SK-N-SH treated with all-trans-retinoic acid at 6 μM for 48 hours (cell line): Measurements from ENCODE around the gene PPY.
"Not testable (repeated sequence)": the region's sequence is repeated elsewhere in the genome, so short reads cannot be mapped to it uniquely, and the experiment has no call there.

ENCODE experiments used
- ATAC-seq: fragments of 200-7000 bp; cut with Tn5 transposase; 3 replicates; pipeline ENCODE4 v1.9.1; 2020; ENCODE audit warnings: mild to moderate bottlenecking, moderate library complexity
- ARNTL ChIP-seq: fragments of 450-650 bp; formaldehyde crosslinking; IDR thresholded peaks from 2 replicates; pipeline ENCODE4 v1.5.0; 2020; ENCODE audit warnings: low read depth, mild to moderate bottlenecking, moderate library complexity, borderline replicate concordance
- CREB5 ChIP-seq: fragments of 250-450 bp; sonication (Bioruptor Pico); IDR thresholded peaks from 2 replicates; pipeline ENCODE4 v1.5.1; 2020; ENCODE audit warnings: low read depth, mild to moderate bottlenecking, moderate library complexity
- CSDC2 ChIP-seq: fragments of 250-450 bp; sonication (Bioruptor Pico); IDR thresholded peaks from 2 replicates; pipeline ENCODE4 v1.5.0; 2020; ENCODE audit warnings: mild to moderate bottlenecking, moderate library complexity
- CSRNP3 ChIP-seq: fragments of 250-450 bp; sonication (Bioruptor Pico); IDR thresholded peaks from 2 replicates; pipeline ENCODE4 v1.5.1; 2021; ENCODE audit warnings: mild to moderate bottlenecking, moderate library complexity
- GLIS3 ChIP-seq: fragments of 250-450 bp; sonication (Bioruptor Pico); IDR thresholded peaks from 2 replicates; pipeline ENCODE4 v1.5.0; 2020; ENCODE audit warnings: mild to moderate bottlenecking, moderate library complexity
- OSR1 ChIP-seq: fragments of 250-450 bp; sonication (Bioruptor Pico); IDR thresholded peaks from 2 replicates; pipeline ENCODE4 v1.8.0; 2022; ENCODE audit warnings: moderate library complexity, mild to moderate bottlenecking, inconsistent platforms
- PATZ1 ChIP-seq: fragments of 250-450 bp; sonication (Bioruptor Pico); IDR thresholded peaks from 2 replicates; pipeline ENCODE4 v1.8.0; 2020; ENCODE audit warnings: mild to moderate bottlenecking, moderate library complexity, borderline replicate concordance
- POU6F1 ChIP-seq: fragments of 250-450 bp; sonication (Bioruptor Pico); IDR thresholded peaks from 2 replicates; pipeline ENCODE4 v1.8.0; 2021; ENCODE audit warnings: low read depth, mild to moderate bottlenecking, moderate library complexity, borderline replicate concordance
- PPARA ChIP-seq: fragments of 250-450 bp; sonication (Bioruptor Pico); IDR thresholded peaks from 2 replicates; pipeline ENCODE4 v1.5.0; 2020; ENCODE audit warnings: mild to moderate bottlenecking, borderline replicate concordance
- RARB ChIP-seq: fragments of 250-450 bp; sonication (Bioruptor Pico); IDR thresholded peaks from 2 replicates; pipeline ENCODE4 v1.8.0; 2021; ENCODE audit warnings: mild to moderate bottlenecking, moderate library complexity
- SNAI2 ChIP-seq: fragments of 250-450 bp; sonication (Bioruptor Pico); IDR thresholded peaks from 2 replicates; pipeline ENCODE4 v1.5.0; 2020; ENCODE audit warnings: mild to moderate bottlenecking, moderate library complexity
- TCF4 ChIP-seq: fragments of 250-450 bp; sonication (Bioruptor Pico); IDR thresholded peaks from 2 replicates; pipeline ENCODE4 v1.8.0; 2021; ENCODE audit warnings: mild to moderate bottlenecking, moderate library complexity, borderline replicate concordance
- TOX ChIP-seq: fragments of 250-450 bp; sonication (Bioruptor Pico); IDR thresholded peaks from 2 replicates; pipeline ENCODE4 v1.8.0; 2021; ENCODE audit warnings: mild to moderate bottlenecking, moderate library complexity, borderline replicate concordance
- TSHZ2 ChIP-seq: fragments of 250-450 bp; sonication (Bioruptor Pico); IDR thresholded peaks from 2 replicates; pipeline ENCODE4 v1.5.0; 2020; ENCODE audit warnings: mild to moderate bottlenecking, moderate library complexity
- ZC3H10 ChIP-seq: fragments of 250-450 bp; sonication (Bioruptor Pico); IDR thresholded peaks from 2 replicates; pipeline ENCODE4 v1.5.1; 2021; ENCODE audit warnings: mild to moderate bottlenecking, moderate library complexity
- ZFP3 ChIP-seq: fragments of 250-450 bp; sonication (Bioruptor Pico); IDR thresholded peaks from 2 replicates; pipeline ENCODE4 v1.5.0; 2020; ENCODE audit warnings: mild to moderate bottlenecking, moderate library complexity
- ZFP30 ChIP-seq: fragments of 450-650 bp; formaldehyde crosslinking; IDR thresholded peaks from 2 replicates; pipeline ENCODE4 v1.5.0; 2022; ENCODE audit warnings: mild to moderate bottlenecking, moderate library complexity
- ZNF565 ChIP-seq: fragments of 450-650 bp; formaldehyde crosslinking; conservative IDR thresholded peaks from 2 replicates; pipeline ENCODE4 v1.5.0; 2020; ENCODE audit warnings: low read depth, mild to moderate bottlenecking, moderate library complexity
- ZNF8 ChIP-seq: fragments of 450-650 bp; formaldehyde crosslinking; IDR thresholded peaks from 2 replicates; pipeline ENCODE4 v1.5.0; 2020; ENCODE audit warnings: mild to moderate bottlenecking, moderate library complexity

The PPY gene

GRCh38 chr17:43939886-43940285 lies 2.4 kb downstream of the PPY start (continued):
- TF ChIP-seq CREB5 (CRISPR knock-in tag) = no peak

- not testable (repeated sequence) for ATAC-seq
These were observed 2.8 kb downstream of the PPY start for GRCh38 chr17:43939452-43939851.

GRCh38 chr17:43938838-43939182 lies 3.5 kb downstream of the PPY start:
- ATAC-seq = no peak
- no peak for TF ChIP-seq OSR1 (CRISPR knock-in tag)
- no peak for TF ChIP-seq ZC3H10 (CRISPR knock-in tag)
- TF ChIP-seq SNAI2 (CRISPR knock-in tag) = no peak
- no peak for TF ChIP-seq PATZ1 (CRISPR knock-in tag)
- TF ChIP-seq CREB5 (CRISPR knock-in tag) = no peak
- no peak for TF ChIP-seq POU6F1 (CRISPR knock-in tag)
- TF ChIP-seq ZFP3 = no peak
- TF ChIP-seq RARB (CRISPR knock-in tag) = no peak
- no peak for TF ChIP-seq CSRNP3 (CRISPR knock-in tag)

- ATAC-seq = no peak
- TF ChIP-seq CREB5 (CRISPR knock-in tag) (no peak), CSRNP3 (CRISPR knock-in tag) (no peak), CSDC2 (CRISPR knock-in tag) (no peak), ZFP30 (CRISPR knock-in tag) (no peak), GLIS3 (CRISPR knock-in tag) (no peak), TCF4 (CRISPR knock-in tag) (no peak), ZNF565 (no peak), ZC3H10 (CRISPR knock-in tag) (no peak), TSHZ2 (no peak), ZNF8 (CRISPR knock-in tag) (no peak), ARNTL (CRISPR knock-in tag) (no peak), PPARA (CRISPR knock-in tag) (no peak), SNAI2 (CRISPR knock-in tag) (no peak), RARB (CRISPR knock-in tag) (no peak), OSR1 (CRISPR knock-in tag) (no peak), TOX (CRISPR knock-in tag) (no peak), POU6F1 (CRISPR knock-in tag) (no peak)
- TF ChIP-seq, all 23 proteins: peak for 0
These were observed 5.8 kb downstream of the PPY start for GRCh38 chr17:43936434-43936833.
